Mammary epithelial cell (primary cell): ENCODE results near the gene ATP2B2.

Experiments
- EZH2 ChIP-seq: IDR thresholded peaks from 2 replicates; pipeline ENCODE4 v1.6.1; 2012; ENCODE audit warnings: low read length, inconsistent platforms, borderline replicate concordance
- TF ChIP-seq, protein P1 (sequence below), 2 donors: IDR thresholded peaks in 1 of 2; conservative IDR thresholded peaks in 1 of 2; 2 replicates each; pipeline ENCODE4 v1.5.1; 2011 to 2012; ENCODE audit warnings: inconsistent platforms in 2 of 2, low read length in 2 of 2, mild to moderate bottlenecking in 2 of 2, control low read depth in 1 of 2, low read depth in 1 of 2; ENCODE audit not compliant: insufficient read depth in 1 of 2; ENCODE audit errors: extremely low read depth in 1 of 2

DNA sequence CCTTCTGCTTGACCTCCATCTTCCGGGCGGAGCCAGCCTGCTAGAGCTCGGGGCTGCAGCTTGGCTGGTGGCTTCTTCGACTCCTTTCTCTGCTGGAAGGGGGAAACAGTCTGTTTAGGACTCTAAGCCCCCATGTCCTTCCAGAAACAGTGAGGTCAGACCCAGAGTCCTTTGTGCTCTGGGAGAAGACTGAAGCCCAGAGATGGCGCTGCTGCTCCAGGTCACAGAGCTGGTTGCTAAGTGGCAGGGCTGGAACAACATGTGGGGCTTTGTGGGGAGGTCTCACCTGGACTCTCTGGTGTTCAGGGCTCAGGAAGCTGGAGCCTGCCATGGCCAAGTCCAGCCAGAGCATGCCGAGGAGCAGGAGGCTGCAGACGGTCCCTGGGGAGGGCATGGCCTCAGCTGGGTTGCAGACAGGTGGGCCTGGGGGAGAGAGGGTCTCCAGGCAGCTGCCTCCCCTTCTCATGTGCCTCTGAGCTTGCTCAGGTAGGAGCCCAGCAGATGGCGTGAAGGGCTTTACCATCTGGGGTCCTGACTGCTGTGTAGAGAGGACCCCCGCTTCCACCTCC, 215.5 kb downstream of the ATP2B2 start:
- TF ChIP-seq, protein P1, sequence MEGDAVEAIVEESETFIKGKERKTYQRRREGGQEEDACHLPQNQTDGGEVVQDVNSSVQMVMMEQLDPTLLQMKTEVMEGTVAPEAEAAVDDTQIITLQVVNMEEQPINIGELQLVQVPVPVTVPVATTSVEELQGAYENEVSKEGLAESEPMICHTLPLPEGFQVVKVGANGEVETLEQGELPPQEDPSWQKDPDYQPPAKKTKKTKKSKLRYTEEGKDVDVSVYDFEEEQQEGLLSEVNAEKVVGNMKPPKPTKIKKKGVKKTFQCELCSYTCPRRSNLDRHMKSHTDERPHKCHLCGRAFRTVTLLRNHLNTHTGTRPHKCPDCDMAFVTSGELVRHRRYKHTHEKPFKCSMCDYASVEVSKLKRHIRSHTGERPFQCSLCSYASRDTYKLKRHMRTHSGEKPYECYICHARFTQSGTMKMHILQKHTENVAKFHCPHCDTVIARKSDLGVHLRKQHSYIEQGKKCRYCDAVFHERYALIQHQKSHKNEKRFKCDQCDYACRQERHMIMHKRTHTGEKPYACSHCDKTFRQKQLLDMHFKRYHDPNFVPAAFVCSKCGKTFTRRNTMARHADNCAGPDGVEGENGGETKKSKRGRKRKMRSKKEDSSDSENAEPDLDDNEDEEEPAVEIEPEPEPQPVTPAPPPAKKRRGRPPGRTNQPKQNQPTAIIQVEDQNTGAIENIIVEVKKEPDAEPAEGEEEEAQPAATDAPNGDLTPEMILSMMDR (conservative IDR thresholded peaks at IDR 0.05 in 1 of 2, IDR thresholded peaks at IDR 0.05 in 1 of 2; ENCODE audit: extremely low read depth in 1 of 2, insufficient read depth in 1 of 2, low read depth in 1 of 2, low read length in 2 of 2), result no peak
- no peak for TF ChIP-seq EZH2
